Osteocyte (in vitro differentiated cells): ENCODE measurements around the gene LYRM9. TPM values are rescaled to one million over a fixed set of nuclear protein-coding genes. Genes with fewer than 3 reads are reported as not detected.

Experiments
- DNase-seq: peaks from one replicate; pipeline ENCODE4 v3.0.0; 2021; ENCODE audit warnings: mixed read lengths; ENCODE audit not compliant: unreplicated experiment; ENCODE audit errors: extremely low spot score
- H3K27ac Mint-ChIP-seq: one replicate; pipeline ENCODE4 v1.8.0; 2021; ENCODE audit warnings: mild to moderate bottlenecking, mixed read lengths; ENCODE audit not compliant: unreplicated experiment
- H3K27me3 Mint-ChIP-seq: one replicate; pipeline ENCODE4 v1.8.0; 2021; ENCODE audit warnings: mixed read lengths; ENCODE audit not compliant: unreplicated experiment
- H3K36me3 Mint-ChIP-seq: one replicate; pipeline ENCODE4 v1.8.0; 2021; ENCODE audit warnings: mixed read lengths; ENCODE audit not compliant: unreplicated experiment
- H3K4me1 Mint-ChIP-seq: one replicate; pipeline ENCODE4 v1.8.0; 2021; ENCODE audit warnings: mixed read lengths; ENCODE audit not compliant: unreplicated experiment
- H3K4me3 Mint-ChIP-seq: one replicate; pipeline ENCODE4 v1.8.0; 2021; ENCODE audit warnings: mild to moderate bottlenecking, moderate library complexity, mixed read lengths; ENCODE audit not compliant: unreplicated experiment
- H3K9me3 Mint-ChIP-seq: one replicate; pipeline ENCODE4 v1.8.0; 2021; ENCODE audit warnings: mixed read lengths; ENCODE audit not compliant: unreplicated experiment
- total RNA-seq: library from RNA; stranded (reverse); gene quantifications from 2 replicates; pipeline ENCODE4 v1.2.1, GENCODE V29; 2021
- TF ChIP-seq, protein P1 (sequence below): fragments of 200-600 bp; sonication (generic); IDR thresholded peaks from 2 replicates; pipeline ENCODE4 v1.5.0; 2021; ENCODE audit warnings: antibody characterized with exemption, mild to moderate bottlenecking, moderate library complexity

Gene LYRM9
- total RNA-seq, 1 donor from 2014 or later, result 10.9 TPM

DNA sequence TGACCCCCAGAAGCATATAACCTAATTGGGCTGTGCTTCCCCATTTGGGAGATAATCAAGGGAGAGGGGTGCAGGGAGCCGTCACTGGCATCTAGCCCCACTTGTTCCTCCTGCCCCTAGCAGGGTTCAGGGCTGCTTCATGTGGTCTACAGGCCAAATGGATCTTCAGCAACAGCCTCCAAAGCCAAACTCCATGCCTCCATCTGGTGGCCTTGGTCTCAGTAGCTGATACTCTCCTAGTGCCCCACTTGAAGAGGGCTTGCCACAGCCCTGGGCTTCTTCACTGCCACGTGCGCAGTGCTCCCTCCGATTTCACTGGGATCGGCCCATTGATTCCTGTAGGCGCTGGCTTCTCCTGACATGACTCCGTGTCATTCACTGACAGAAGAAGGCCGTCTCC lies 24.6 kb downstream of the LYRM9 start:
- Mint-ChIP-seq H3K27ac (no peak overlapping the region), H3K36me3 (no peaks in the 10 kb centered on the region), H3K4me3 (no peak overlapping the region), H3K9me3 (no peaks in the 10 kb centered on the region), H3K27me3 (peaks cover 25% of the 10 kb centered on the region), H3K4me1 (no peaks in the 10 kb centered on the region)
- TF ChIP-seq, protein P1, sequence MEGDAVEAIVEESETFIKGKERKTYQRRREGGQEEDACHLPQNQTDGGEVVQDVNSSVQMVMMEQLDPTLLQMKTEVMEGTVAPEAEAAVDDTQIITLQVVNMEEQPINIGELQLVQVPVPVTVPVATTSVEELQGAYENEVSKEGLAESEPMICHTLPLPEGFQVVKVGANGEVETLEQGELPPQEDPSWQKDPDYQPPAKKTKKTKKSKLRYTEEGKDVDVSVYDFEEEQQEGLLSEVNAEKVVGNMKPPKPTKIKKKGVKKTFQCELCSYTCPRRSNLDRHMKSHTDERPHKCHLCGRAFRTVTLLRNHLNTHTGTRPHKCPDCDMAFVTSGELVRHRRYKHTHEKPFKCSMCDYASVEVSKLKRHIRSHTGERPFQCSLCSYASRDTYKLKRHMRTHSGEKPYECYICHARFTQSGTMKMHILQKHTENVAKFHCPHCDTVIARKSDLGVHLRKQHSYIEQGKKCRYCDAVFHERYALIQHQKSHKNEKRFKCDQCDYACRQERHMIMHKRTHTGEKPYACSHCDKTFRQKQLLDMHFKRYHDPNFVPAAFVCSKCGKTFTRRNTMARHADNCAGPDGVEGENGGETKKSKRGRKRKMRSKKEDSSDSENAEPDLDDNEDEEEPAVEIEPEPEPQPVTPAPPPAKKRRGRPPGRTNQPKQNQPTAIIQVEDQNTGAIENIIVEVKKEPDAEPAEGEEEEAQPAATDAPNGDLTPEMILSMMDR, result no peak
- DNase-seq, result no peak

DNA sequence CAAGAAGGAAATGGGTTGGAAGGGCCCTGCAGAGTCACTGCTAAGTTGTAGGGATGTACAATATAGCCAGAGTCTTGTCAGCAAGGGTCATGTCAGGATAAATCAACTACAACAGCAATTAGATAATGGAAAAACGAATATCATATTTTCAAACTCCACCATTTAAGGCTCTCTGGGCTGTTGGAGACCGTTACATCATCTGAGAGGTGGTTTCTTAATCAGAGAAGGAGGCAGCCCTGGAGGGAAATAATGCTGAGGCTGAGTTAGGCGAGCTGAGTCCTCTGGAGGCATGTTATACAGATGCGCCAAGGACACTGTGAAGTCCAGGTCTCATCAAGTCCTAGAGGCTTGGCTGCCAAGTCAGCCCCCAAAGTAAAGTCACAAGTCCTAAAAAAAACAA lies 30.3 kb downstream of the LYRM9 start:
- TF ChIP-seq, protein P1, result no peak
- peaks cover 26% of the 10 kb centered on the region for H3K27me3 Mint-ChIP-seq
- no peaks in the 10 kb centered on the region for H3K9me3 Mint-ChIP-seq
- H3K36me3 Mint-ChIP-seq, result no peaks in the 10 kb centered on the region
- no peaks in the 10 kb centered on the region for H3K4me1 Mint-ChIP-seq
- no peak for DNase-seq
- no peak overlapping the region for H3K4me3 Mint-ChIP-seq
- no peak overlapping the region for H3K27ac Mint-ChIP-seq

DNA sequence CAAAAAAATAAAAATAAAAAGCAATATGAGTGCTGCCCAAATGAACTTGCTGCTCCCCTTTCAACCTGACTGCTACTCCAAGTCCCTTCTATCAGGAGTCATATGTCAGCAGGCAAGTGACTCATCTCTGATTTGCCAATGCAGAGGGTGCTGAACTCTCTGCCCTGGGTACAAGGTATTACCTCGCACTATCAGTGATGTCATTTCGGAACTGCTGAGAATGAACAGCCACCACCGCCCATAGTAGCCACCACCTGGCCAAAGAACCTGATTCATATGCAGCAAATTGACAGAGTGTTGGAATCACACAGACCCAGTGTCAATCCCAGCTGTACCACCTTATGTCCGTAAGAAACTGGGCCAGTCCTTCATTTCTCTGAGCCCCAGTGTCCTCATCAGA lies 31.2 kb downstream of the LYRM9 start:
- no peak for DNase-seq
- Mint-ChIP-seq H3K27ac (no peak overlapping the region), H3K4me1 (no peaks in the 10 kb centered on the region), H3K36me3 (no peaks in the 10 kb centered on the region), H3K4me3 (no peak overlapping the region), H3K9me3 (no peaks in the 10 kb centered on the region), H3K27me3 (peaks cover 27% of the 10 kb centered on the region)
- TF ChIP-seq, protein P1, result no peak

DNA sequence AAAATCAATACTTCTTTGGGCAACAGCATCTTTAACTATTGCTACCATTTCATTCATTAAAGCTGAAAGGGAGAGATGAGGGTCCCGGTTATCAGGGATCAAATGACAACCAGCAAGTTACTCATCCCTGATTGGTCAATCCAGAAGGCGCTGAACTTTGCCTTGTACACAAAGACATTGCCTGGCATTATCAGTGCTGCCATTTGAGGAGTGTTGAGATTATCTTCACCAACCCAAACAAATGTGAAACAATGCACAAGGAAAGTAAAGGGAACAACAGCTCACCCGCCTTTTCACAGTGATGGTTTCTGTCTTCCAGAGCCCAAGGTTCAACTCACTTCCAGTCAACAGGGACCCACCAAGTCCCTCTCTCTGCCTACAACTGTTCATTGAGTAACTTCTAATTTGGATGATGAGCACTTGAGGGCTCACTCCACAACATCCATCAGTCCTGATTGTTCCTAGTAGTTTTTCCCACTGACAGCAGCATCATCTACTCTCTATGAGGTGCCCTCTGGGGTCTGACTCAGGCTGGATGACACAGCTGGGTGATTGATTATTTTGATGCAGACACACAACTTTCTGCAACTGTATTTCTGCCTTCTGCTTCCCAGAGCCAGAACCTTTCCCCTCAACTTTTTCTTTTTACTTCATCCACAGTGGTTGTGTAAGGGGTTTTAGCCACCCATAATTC lies 32.0 kb downstream of the LYRM9 start:
- Mint-ChIP-seq H3K27me3 (peaks cover 27% of the 10 kb centered on the region), H3K4me1 (no peaks in the 10 kb centered on the region), H3K27ac (no peak overlapping the region)

DNA sequence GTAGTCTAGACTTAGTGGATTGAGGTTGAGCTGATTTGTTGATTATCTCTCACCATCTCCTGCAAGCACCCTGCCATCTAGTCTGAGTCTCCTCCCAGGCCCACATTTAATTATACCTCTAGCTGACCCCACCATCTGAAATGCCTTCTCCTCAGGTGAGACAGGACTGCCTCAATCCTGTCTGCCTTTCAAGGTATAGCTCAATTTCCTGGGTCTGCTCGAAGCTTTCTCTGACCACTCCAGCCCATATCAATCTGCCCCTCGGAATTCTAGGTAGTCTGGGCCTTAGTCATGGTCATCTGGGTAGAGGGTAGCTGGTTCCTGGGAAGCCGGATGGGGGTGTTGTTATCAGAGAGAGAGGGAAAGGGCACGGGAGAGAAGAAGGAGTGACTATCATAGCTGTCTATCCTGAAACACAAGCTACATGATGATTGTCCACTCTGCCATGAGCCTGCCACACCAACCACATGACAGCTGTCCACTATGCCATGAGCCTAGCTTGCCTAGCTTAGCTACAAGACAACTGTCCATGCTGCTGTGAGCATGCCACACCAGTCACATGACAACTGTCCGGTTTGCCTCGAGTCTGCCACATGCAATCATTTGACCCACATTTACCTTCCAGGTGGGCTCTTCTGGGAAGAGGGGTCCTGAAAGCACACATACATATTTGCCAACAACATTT lies 34.4 kb downstream of the LYRM9 start:
- Mint-ChIP-seq H3K27ac (no peak overlapping the region), H3K9me3 (no peaks in the 10 kb centered on the region), H3K27me3 (peaks cover 27% of the 10 kb centered on the region), H3K36me3 (no peaks in the 10 kb centered on the region), H3K4me3 (no peak overlapping the region), H3K4me1 (no peaks in the 10 kb centered on the region)
- TF ChIP-seq, protein P1, result no peak
- no peak for DNase-seq

More for the DNA sequence above, 32.0 kb downstream of the LYRM9 start:
- Mint-ChIP-seq H3K4me3 (no peak overlapping the region), H3K36me3 (no peaks in the 10 kb centered on the region), H3K9me3 (no peaks in the 10 kb centered on the region)
- TF ChIP-seq, protein P1, result no peak
- DNase-seq, result no peak
